Measurements from ENCODE around the gene PPP1R3F. TPM values are rescaled to one million over a fixed set of nuclear protein-coding genes. Genes with fewer than 3 reads are reported as not detected.

Gene PPP1R3F, protein sequence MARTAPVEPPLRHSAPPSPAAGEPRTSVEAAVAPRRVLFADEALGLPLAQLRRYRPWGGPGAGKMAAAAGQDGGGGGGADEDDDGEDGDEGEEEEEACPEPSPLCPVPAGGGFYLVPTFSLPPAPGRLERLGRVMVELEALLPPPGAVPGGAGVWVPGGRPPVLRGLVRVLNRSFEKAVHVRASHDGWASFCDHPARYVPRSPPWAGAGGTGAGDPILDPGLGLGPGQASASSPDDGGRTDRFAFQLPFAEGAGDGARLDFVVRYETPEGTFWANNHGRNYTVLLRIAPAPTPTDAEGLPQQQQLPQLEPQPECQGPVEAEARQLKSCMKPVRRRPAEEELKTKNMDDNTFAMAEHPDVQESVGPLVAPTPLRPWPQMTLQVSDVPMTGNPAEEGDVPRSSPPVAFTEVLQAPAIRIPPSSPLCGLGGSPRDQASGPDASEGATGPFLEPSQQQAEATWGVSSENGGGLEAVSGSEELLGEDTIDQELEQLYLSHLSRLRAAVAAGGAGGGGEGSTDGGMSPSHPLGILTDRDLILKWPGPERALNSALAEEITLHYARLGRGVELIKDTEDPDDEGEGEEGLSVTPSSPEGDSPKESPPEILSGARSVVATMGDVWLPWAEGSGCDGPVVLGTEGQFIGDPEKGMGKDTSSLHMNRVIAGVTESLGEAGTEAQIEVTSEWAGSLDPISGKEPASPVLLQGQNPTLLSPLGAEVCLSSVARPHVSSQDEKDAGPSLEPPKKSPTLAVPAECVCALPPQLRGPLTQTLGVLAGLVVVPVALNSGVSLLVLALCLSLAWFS
- polyA plus RNA-seq = 20.4 and 21.0 TPM in 2 replicates
- 23.4 and 23.9 TPM in 2 replicates for polyA minus RNA-seq

DNA sequence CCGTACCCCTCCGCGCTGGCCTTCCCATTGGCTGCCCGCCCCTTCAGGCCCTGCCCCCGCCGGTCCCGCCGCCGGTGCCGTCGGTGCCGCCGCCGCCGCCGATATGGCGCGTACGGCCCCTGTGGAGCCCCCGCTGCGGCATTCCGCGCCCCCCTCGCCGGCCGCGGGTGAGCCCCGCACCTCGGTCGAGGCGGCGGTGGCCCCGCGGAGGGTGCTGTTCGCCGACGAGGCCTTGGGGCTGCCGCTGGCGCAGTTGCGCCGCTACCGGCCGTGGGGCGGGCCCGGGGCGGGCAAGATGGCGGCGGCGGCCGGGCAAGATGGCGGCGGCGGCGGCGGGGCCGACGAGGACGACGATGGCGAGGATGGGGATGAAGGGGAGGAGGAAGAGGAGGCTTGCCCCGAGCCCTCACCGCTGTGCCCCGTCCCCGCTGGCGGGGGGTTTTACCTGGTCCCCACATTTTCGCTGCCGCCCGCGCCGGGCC, at the start of gene PPP1R3F:
Gene PPP1R3F (plus strand): TSS at position 27 of the 482 bp plus-strand sequence. CDS start 77 bp downstream, at position 104.
- H3K9me2 ChIP-seq (ENCODE audit: insufficient read depth, low read length) = no peaks in the 10 kb centered on the region
- H3K9ac ChIP-seq (ENCODE audit: low read length) = peak within 1 kb of the TSS; percentile 87
- H2AFZ ChIP-seq (ENCODE audit: low read depth, low read length) = peak within 1 kb of the TSS; percentile 56
- no peak within 1 kb of the TSS for H3K4me2 ChIP-seq (ENCODE audit: low read length)
- peak within 1 kb of the TSS; percentile 69 for H3K4me3 ChIP-seq (ENCODE audit: low read length)
- H3K27me3 ChIP-seq (ENCODE audit: insufficient read depth, low read depth, low read length) = no peaks in the 10 kb centered on the region
- peak within 1 kb of the TSS; percentile 98 for H3K27ac ChIP-seq (ENCODE audit: low read length)
- H3K9me3 ChIP-seq (ENCODE audit: low read length) = no peaks in the 10 kb centered on the region
- H3K79me2 ChIP-seq (replicated peaks; ENCODE audit: insufficient read depth, low read length) = peaks cover 6% of the 10 kb centered on the region
- H3K36me3 ChIP-seq (ENCODE audit: insufficient read depth, low read length) = no peaks in the 10 kb centered on the region
- TF ChIP-seq, protein P1, sequence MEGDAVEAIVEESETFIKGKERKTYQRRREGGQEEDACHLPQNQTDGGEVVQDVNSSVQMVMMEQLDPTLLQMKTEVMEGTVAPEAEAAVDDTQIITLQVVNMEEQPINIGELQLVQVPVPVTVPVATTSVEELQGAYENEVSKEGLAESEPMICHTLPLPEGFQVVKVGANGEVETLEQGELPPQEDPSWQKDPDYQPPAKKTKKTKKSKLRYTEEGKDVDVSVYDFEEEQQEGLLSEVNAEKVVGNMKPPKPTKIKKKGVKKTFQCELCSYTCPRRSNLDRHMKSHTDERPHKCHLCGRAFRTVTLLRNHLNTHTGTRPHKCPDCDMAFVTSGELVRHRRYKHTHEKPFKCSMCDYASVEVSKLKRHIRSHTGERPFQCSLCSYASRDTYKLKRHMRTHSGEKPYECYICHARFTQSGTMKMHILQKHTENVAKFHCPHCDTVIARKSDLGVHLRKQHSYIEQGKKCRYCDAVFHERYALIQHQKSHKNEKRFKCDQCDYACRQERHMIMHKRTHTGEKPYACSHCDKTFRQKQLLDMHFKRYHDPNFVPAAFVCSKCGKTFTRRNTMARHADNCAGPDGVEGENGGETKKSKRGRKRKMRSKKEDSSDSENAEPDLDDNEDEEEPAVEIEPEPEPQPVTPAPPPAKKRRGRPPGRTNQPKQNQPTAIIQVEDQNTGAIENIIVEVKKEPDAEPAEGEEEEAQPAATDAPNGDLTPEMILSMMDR (IDR thresholded peaks at IDR 0.05; ENCODE audit: poor library complexity, severe bottlenecking) = no peak
- TF ChIP-seq TAF1 (IDR thresholded peaks at IDR 0.05; ENCODE audit: low read depth) (peak; percentile 54), RAD21 (conservative IDR thresholded peaks at IDR 0.05) (no peak), SMC3 (conservative IDR thresholded peaks at IDR 0.05; ENCODE audit: poor library complexity) (peak; percentile 34), POLR2AphosphoS5 (IDR thresholded peaks at IDR 0.05) (peak; percentile 55), EZH2 (IDR thresholded peaks at IDR 0.05; ENCODE audit: borderline replicate concordance, insufficient read depth, low read length, poor library complexity, severe bottlenecking) (no peak), MXI1 (conservative IDR thresholded peaks at IDR 0.05; ENCODE audit: poor library complexity, severe bottlenecking) (no peak)
- TF ChIP-seq, protein P2, sequence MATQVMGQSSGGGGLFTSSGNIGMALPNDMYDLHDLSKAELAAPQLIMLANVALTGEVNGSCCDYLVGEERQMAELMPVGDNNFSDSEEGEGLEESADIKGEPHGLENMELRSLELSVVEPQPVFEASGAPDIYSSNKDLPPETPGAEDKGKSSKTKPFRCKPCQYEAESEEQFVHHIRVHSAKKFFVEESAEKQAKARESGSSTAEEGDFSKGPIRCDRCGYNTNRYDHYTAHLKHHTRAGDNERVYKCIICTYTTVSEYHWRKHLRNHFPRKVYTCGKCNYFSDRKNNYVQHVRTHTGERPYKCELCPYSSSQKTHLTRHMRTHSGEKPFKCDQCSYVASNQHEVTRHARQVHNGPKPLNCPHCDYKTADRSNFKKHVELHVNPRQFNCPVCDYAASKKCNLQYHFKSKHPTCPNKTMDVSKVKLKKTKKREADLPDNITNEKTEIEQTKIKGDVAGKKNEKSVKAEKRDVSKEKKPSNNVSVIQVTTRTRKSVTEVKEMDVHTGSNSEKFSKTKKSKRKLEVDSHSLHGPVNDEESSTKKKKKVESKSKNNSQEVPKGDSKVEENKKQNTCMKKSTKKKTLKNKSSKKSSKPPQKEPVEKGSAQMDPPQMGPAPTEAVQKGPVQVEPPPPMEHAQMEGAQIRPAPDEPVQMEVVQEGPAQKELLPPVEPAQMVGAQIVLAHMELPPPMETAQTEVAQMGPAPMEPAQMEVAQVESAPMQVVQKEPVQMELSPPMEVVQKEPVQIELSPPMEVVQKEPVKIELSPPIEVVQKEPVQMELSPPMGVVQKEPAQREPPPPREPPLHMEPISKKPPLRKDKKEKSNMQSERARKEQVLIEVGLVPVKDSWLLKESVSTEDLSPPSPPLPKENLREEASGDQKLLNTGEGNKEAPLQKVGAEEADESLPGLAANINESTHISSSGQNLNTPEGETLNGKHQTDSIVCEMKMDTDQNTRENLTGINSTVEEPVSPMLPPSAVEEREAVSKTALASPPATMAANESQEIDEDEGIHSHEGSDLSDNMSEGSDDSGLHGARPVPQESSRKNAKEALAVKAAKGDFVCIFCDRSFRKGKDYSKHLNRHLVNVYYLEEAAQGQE (IDR thresholded peaks at IDR 0.05; ENCODE audit: borderline replicate concordance) = peak; percentile 28
- H4K20me1 ChIP-seq (ENCODE audit: insufficient read depth) = no peaks in the 10 kb centered on the region
- no peaks in the 10 kb centered on the region for H3F3A ChIP-seq (ENCODE audit: insufficient read depth, low read length, poor library complexity, severe bottlenecking)

DNA sequence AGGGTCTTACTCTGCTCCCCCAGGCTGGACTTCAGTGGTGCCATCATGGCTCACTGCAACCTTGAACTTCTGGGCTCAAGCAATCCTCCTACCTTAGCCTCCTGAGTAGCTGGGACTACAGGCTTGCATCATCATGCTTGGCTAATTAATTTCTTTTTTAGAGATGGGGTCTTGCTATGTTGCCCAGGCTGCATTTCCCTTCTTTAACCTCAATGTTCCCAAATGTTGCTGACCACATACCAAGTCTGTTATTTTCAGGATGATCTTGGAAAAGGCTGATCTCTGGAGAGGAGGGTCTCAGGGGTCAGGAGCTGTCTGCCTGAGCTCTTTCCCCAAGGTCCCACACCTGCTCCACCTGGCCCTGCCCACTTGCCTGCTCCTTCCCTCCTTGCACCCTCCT, 49.5 kb upstream of the PPP1R3F start:
- H3K36me3 ChIP-seq (ENCODE audit: insufficient read depth, low read length) = no peaks in the 10 kb centered on the region
- no peaks in the 10 kb centered on the region for H3K9me2 ChIP-seq (ENCODE audit: insufficient read depth, low read length)
- H4K20me1 ChIP-seq (ENCODE audit: insufficient read depth) = no peaks in the 10 kb centered on the region
- H3K4me2 ChIP-seq (ENCODE audit: low read length) = no peak overlapping the region
- H3K4me3 ChIP-seq (ENCODE audit: low read length) = no peak overlapping the region
- H3F3A ChIP-seq (ENCODE audit: insufficient read depth, low read length, poor library complexity, severe bottlenecking) = no peaks in the 10 kb centered on the region
- H2AFZ ChIP-seq (ENCODE audit: low read depth, low read length) = no peak overlapping the region
- H3K27me3 ChIP-seq (ENCODE audit: insufficient read depth, low read depth, low read length) = no peaks in the 10 kb centered on the region
- H3K27ac ChIP-seq (ENCODE audit: low read length) = no peak overlapping the region
- H3K9me3 ChIP-seq (ENCODE audit: low read length) = no peaks in the 10 kb centered on the region
- no peaks in the 10 kb centered on the region for H3K79me2 ChIP-seq (replicated peaks; ENCODE audit: insufficient read depth, low read length)
- TF ChIP-seq SMC3 (conservative IDR thresholded peaks at IDR 0.05; ENCODE audit: poor library complexity) (no peak), POLR2AphosphoS5 (IDR thresholded peaks at IDR 0.05) (no peak), EP300 (conservative IDR thresholded peaks at IDR 0.05; ENCODE audit: poor library complexity, severe bottlenecking) (no peak), EZH2 (IDR thresholded peaks at IDR 0.05; ENCODE audit: borderline replicate concordance, insufficient read depth, low read length, poor library complexity, severe bottlenecking) (no peak), RAD21 (conservative IDR thresholded peaks at IDR 0.05) (no peak), TAF1 (IDR thresholded peaks at IDR 0.05; ENCODE audit: low read depth) (no peak), MXI1 (conservative IDR thresholded peaks at IDR 0.05; ENCODE audit: poor library complexity, severe bottlenecking) (no peak)
- TF ChIP-seq, protein P2 (IDR thresholded peaks at IDR 0.05; ENCODE audit: borderline replicate concordance) = no peak
- TF ChIP-seq, protein P1 (IDR thresholded peaks at IDR 0.05; ENCODE audit: poor library complexity, severe bottlenecking) = no peak
- H3K9ac ChIP-seq (ENCODE audit: low read length) = no peak overlapping the region

Measured in neural cell (in vitro differentiated cells).